ENCODE data around the gene BRCA2.

Gene BRCA2

DNA sequence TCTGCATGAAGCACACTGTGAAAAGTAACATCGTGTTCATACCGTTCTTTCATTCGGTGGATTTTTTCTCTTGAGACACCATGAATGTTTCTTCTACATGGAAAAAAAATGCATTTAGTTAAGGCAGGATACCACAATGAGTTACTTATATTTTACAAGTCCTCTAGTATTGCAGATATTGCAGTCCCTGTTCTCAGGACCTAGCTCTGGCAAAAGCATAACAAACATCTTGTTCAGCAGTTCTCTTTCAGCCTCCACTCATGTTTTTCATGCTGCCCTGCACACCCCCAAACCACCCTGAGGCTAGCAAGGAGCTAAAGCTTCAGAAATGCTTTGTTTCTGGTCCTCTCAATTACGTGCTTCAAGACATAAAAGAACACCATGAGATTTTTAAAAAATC, 87.8 kb downstream of the BRCA2 start:
- H3K27ac ChIP-seq (ENCODE audit: low read length) = no peak overlapping the region
- H3K4me3 ChIP-seq (ENCODE audit: low read length) = no peak overlapping the region
- no peak overlapping the region for H3K9ac ChIP-seq (ENCODE audit: low read depth, low read length)
- H3K27me3 ChIP-seq (ENCODE audit: insufficient read depth, low read length) = peaks cover 5% of the 10 kb centered on the region; the same call in 1 of the 2 replicates
- peaks cover 1% of the 10 kb centered on the region; the same call in 1 of the 2 replicates for H3K4me1 ChIP-seq (ENCODE audit: insufficient read depth, low read length)
- no peaks in the 10 kb centered on the region for H3K9me3 ChIP-seq (ENCODE audit: insufficient read depth, low read depth, low read length)
- peaks cover 12% of the 10 kb centered on the region; the same call in 1 of the 2 replicates for H3K36me3 ChIP-seq (ENCODE audit: insufficient read depth, low read depth, low read length)

DNA sequence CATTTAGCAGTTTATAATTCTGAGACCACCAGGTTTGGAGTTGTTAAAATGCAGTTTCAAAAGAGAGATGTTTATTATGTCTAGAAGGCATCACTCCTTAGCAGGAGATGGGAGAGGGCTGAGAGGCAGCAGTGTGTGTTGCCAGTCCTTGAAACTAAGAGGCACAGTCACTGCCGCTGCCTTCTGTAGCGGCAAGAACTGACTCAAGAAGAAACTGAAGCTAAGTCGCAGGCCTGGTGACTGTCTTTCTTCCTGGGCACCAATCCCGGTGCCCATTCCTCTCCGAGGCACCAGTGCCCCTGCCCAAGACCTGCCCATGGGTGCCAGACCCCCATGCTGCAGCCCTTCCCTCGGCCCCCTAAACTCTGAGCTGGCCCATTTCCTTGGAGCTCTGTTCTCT, 92.5 kb downstream of the BRCA2 start:
- H3K4me3 ChIP-seq (ENCODE audit: low read length) = no peak overlapping the region

DNA sequence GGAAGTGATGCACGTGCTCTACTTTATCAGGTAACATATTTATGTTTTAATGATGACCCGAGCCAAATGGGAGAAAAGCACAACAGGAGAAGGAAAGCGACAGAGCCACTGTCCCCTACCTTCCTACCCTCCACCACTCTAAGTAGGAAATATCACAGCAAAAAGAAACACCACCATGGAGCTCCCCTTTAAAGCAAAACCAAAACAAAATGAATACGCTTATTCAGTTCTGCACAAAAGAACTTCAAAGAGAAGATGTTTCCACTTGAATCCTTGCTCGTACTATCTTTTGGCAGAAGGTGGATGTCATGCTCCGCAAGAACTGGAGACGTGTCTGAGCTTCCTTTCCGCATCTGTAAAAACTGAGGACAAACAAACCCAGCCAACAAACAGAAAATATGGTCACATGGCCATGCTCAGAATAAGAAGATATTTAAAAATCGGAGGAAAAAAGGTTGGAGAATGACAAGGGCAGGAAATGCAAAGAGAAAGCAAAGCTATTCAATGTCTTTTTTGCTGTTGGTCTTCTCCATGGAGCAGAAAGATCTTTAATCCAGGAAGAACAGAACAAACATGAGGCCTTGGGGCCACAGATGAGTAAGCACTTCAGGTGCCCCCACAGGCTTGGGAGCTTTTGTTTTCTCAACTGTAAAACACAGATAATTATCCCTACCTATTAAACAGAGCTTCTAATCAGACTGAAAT, 93.1 kb downstream of the BRCA2 start:
- H3K9ac ChIP-seq (ENCODE audit: low read depth, low read length) = no peak overlapping the region
- H3K27me3 ChIP-seq (ENCODE audit: insufficient read depth, low read length) = peaks cover 27% of the 10 kb centered on the region
- H3K9me3 ChIP-seq (ENCODE audit: insufficient read depth, low read depth, low read length) = no peaks in the 10 kb centered on the region
- no peak overlapping the region for H3K4me3 ChIP-seq (ENCODE audit: low read length)
- H3K4me1 ChIP-seq (ENCODE audit: insufficient read depth, low read length) = peaks cover 15% of the 10 kb centered on the region
- no peak overlapping the region for H3K27ac ChIP-seq (ENCODE audit: low read length)
- no peaks in the 10 kb centered on the region for H3K36me3 ChIP-seq (ENCODE audit: insufficient read depth, low read depth, low read length)

More for the DNA sequence above, 92.5 kb downstream of the BRCA2 start:
- Histone ChIP-seq H3K4me1 (ENCODE audit: insufficient read depth, low read length) (peaks cover 15% of the 10 kb centered on the region), H3K36me3 (ENCODE audit: insufficient read depth, low read depth, low read length) (no peaks in the 10 kb centered on the region), H3K9ac (ENCODE audit: low read depth, low read length) (no peak overlapping the region), H3K27me3 (ENCODE audit: insufficient read depth, low read length) (peaks cover 27% of the 10 kb centered on the region), H3K27ac (ENCODE audit: low read length) (no peak overlapping the region), H3K9me3 (ENCODE audit: insufficient read depth, low read depth, low read length) (no peaks in the 10 kb centered on the region)

DNA sequence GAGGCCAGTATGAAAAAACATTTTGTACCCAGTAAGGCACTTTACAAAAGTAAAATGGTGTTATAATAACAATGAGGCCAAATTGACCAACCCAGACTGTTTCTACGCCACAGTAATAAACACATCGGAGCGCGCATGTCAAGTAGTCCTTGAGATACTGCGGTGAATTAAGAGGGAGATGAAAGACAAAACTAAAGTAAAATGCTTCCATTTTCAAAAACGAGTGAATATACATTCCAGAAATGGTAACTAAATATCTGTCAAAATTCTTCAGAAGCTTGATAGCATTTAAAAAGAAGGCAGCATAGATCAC, 93.6 kb downstream of the BRCA2 start:
- 0 out of 2 replicates have a peak overlapping the region, but pooled peaks have one; percentile 76 for H3K4me3 ChIP-seq (ENCODE audit: low read length)
- H3K4me1 ChIP-seq (ENCODE audit: insufficient read depth, low read length) = peaks cover 15% of the 10 kb centered on the region
- no peaks in the 10 kb centered on the region for H3K36me3 ChIP-seq (ENCODE audit: insufficient read depth, low read depth, low read length)
- no peaks in the 10 kb centered on the region for H3K9me3 ChIP-seq (ENCODE audit: insufficient read depth, low read depth, low read length)
- no peak overlapping the region for H3K27ac ChIP-seq (ENCODE audit: low read length)
- peaks cover 27% of the 10 kb centered on the region for H3K27me3 ChIP-seq (ENCODE audit: insufficient read depth, low read length)
- peak overlapping the region; percentile 69; the same call in 1 of the 2 replicates for H3K9ac ChIP-seq (ENCODE audit: low read depth, low read length)

DNA sequence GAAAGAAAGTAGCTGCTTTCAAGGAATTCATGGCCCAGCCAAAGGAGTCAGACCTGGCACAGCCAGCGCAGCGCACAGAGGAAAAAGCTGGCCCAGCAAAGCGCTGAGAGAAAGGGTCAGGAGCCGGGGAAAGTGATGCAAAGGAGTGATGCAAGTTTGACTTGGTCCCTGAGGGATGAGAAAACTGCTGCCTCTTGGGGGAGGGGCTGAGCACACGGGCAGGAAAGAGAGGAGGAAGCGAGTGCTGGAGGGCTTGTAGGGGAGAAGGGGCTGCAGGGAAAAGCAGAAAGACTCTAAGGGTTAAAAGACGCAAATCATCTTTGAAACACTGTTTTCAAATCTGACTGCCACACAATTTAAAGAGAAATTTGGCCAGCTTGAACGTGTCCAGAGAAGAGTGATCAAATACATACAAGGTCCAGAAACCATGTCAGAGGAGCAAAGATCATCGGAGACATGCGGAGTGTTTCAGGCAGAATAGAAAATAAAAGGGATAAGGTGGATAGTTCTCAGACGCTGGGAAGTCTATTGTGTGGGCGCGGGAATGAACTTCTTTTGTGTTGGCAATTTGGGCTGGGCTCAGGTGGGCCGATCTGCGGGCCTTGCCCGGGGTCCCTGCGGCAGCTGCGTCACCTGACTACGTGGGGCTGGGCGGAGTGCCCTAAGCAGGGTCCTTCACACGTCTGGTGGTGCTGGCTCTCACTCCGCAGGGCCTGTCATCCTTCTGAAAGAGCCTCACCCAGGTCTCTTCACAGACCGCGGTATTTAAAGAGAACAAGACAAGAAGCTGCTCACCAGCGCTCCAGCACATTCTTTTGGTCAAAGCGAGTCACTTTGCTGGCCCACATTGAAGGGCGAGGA, 94.5 kb downstream of the BRCA2 start:
- Histone ChIP-seq H3K4me3 (ENCODE audit: low read length) (peak overlapping the region; percentile 76), H3K9me3 (ENCODE audit: insufficient read depth, low read depth, low read length) (no peaks in the 10 kb centered on the region), H3K27me3 (ENCODE audit: insufficient read depth, low read length) (peaks cover 27% of the 10 kb centered on the region), H3K4me1 (ENCODE audit: insufficient read depth, low read length) (peaks cover 15% of the 10 kb centered on the region), H3K27ac (ENCODE audit: low read length) (no peak overlapping the region), H3K9ac (ENCODE audit: low read depth, low read length) (peak overlapping the region; percentile 69; the same call in 1 of the 2 replicates), H3K36me3 (ENCODE audit: insufficient read depth, low read depth, low read length) (no peaks in the 10 kb centered on the region)

- Histone ChIP-seq H3K9me3 (ENCODE audit: insufficient read depth, low read depth, low read length) (peaks cover 5% of the 10 kb centered on the region), H3K4me3 (ENCODE audit: low read length) (no peak overlapping the region), H3K27ac (ENCODE audit: low read length) (no peak overlapping the region), H3K4me1 (ENCODE audit: insufficient read depth, low read length) (peaks cover 12% of the 10 kb centered on the region), H3K27me3 (ENCODE audit: insufficient read depth, low read length) (peaks cover 21% of the 10 kb centered on the region), H3K36me3 (ENCODE audit: insufficient read depth, low read depth, low read length) (no peaks in the 10 kb centered on the region), H3K9ac (ENCODE audit: low read depth, low read length) (no peak overlapping the region)
Measured at GRCh38 chr13:32413284-32413683, 98.0 kb downstream of the BRCA2 start.

DNA sequence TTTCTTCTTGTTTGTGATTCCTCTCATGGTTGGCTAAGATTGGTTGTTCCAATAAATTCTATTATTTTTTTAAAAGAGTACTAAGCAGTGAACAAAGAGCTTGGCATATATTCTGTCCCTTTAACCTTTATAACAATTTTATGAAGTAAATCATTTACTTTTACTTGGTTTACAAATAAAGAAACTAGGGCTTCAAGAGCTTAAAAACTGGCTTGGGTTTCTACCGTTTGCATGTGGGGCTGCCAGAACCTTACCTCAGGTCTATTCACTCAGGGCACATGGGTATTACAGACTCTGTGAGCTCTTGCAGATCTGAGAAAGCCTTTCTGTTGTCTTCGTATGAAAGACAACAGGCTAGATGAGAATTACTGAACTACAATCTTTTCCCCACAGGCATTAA, 99.3 kb downstream of the BRCA2 start:
- peaks cover 10% of the 10 kb centered on the region for H3K9me3 ChIP-seq (ENCODE audit: insufficient read depth, low read depth, low read length)
- H3K36me3 ChIP-seq (ENCODE audit: insufficient read depth, low read depth, low read length) = no peaks in the 10 kb centered on the region
- no peaks in the 10 kb centered on the region for H3K4me1 ChIP-seq (ENCODE audit: insufficient read depth, low read length)
- H3K27ac ChIP-seq (ENCODE audit: low read length) = no peak overlapping the region
- H3K27me3 ChIP-seq (ENCODE audit: insufficient read depth, low read length) = peaks cover 10% of the 10 kb centered on the region; the same call in 1 of the 2 replicates
- H3K4me3 ChIP-seq (ENCODE audit: low read length) = no peak overlapping the region
- no peak overlapping the region for H3K9ac ChIP-seq (ENCODE audit: low read depth, low read length)

GRCh38 chr13:32415019-32415418, 99.7 kb downstream of the BRCA2 start:
- Histone ChIP-seq H3K4me1 (ENCODE audit: insufficient read depth, low read length) (no peaks in the 10 kb centered on the region), H3K27ac (ENCODE audit: low read length) (no peak overlapping the region), H3K4me3 (ENCODE audit: low read length) (no peak overlapping the region), H3K27me3 (ENCODE audit: insufficient read depth, low read length) (peaks cover 10% of the 10 kb centered on the region; the same call in 1 of the 2 replicates), H3K9me3 (ENCODE audit: insufficient read depth, low read depth, low read length) (peaks cover 10% of the 10 kb centered on the region), H3K36me3 (ENCODE audit: insufficient read depth, low read depth, low read length) (no peaks in the 10 kb centered on the region), H3K9ac (ENCODE audit: low read depth, low read length) (no peak overlapping the region)

DNA sequence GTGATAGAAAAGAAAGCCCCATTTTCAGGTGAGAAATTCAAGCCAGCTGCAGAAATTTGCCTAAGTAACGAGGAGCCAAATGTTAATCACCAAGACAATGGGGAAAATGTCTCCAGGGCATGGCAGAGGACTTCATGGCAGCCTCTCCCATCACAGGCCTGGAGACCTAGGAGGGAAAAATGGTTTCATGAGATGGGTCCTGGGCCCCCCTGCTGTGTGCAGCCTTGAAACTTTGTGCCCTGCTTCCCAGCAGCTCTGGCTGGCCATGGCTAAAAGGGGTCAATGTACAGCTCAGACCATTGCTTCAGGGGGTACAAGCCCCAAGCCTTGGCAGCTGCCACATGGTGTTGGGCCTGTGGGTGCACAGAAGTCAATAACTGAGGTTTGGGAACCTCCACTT, 102.7 kb downstream of the BRCA2 start:
- H3K36me3 ChIP-seq (ENCODE audit: insufficient read depth, low read depth, low read length) = no peaks in the 10 kb centered on the region
- H3K4me3 ChIP-seq (ENCODE audit: low read length) = no peak overlapping the region
- H3K27me3 ChIP-seq (ENCODE audit: insufficient read depth, low read length) = no peaks in the 10 kb centered on the region
- no peak overlapping the region for H3K9ac ChIP-seq (ENCODE audit: low read depth, low read length)
- no peak overlapping the region for H3K27ac ChIP-seq (ENCODE audit: low read length)
- peaks cover 10% of the 10 kb centered on the region for H3K9me3 ChIP-seq (ENCODE audit: insufficient read depth, low read depth, low read length)
- H3K4me1 ChIP-seq (ENCODE audit: insufficient read depth, low read length) = no peaks in the 10 kb centered on the region

DNA sequence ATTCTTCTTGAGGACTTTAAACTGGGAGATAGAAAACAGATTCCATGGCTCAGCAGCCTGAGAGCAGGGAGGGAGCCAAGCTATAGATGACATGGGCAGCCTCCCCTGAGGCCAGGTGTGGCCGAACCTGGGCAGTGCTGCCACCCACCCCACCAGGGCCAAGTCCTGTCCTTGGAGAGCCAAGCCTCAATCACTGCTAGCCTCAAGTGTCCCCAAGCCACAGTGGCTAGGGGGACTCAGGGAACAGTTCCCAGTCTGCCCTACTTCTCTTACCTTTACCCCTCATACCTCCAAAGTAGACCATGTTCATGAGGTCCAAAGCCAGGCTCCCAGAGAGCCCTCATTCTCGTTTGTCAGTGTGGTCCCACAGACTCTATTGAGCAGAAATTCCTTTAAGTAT, 104.6 kb downstream of the BRCA2 start:
- H3K27ac ChIP-seq (ENCODE audit: low read length) = no peak overlapping the region
- no peak overlapping the region for H3K4me3 ChIP-seq (ENCODE audit: low read length)
- H3K9ac ChIP-seq (ENCODE audit: low read depth, low read length) = no peak overlapping the region

GRCh38 chr13:32423592-32423991, 108.3 kb downstream of the BRCA2 start:
- Histone ChIP-seq H3K9ac (ENCODE audit: low read depth, low read length) (no peak overlapping the region), H3K36me3 (ENCODE audit: insufficient read depth, low read depth, low read length) (no peaks in the 10 kb centered on the region), H3K4me1 (ENCODE audit: insufficient read depth, low read length) (peaks cover 4% of the 10 kb centered on the region; the same call in 1 of the 2 replicates), H3K9me3 (ENCODE audit: insufficient read depth, low read depth, low read length) (0 out of 2 replicates have a peak, but pooled peaks cover 4% of the 10 kb centered on the region), H3K27me3 (ENCODE audit: insufficient read depth, low read length) (peaks cover 21% of the 10 kb centered on the region), H3K27ac (ENCODE audit: low read length) (no peak overlapping the region), H3K4me3 (ENCODE audit: low read length) (no peak overlapping the region)

More for the DNA sequence above, 104.6 kb downstream of the BRCA2 start:
- Histone ChIP-seq H3K4me1 (ENCODE audit: insufficient read depth, low read length) (no peaks in the 10 kb centered on the region), H3K9me3 (ENCODE audit: insufficient read depth, low read depth, low read length) (peaks cover 10% of the 10 kb centered on the region), H3K36me3 (ENCODE audit: insufficient read depth, low read depth, low read length) (no peaks in the 10 kb centered on the region), H3K27me3 (ENCODE audit: insufficient read depth, low read length) (no peaks in the 10 kb centered on the region)

- Histone ChIP-seq H3K27ac (ENCODE audit: low read length) (no peak overlapping the region), H3K36me3 (ENCODE audit: insufficient read depth, low read depth, low read length) (no peaks in the 10 kb centered on the region), H3K27me3 (ENCODE audit: insufficient read depth, low read length) (peaks cover 21% of the 10 kb centered on the region), H3K4me1 (ENCODE audit: insufficient read depth, low read length) (peaks cover 4% of the 10 kb centered on the region; the same call in 1 of the 2 replicates), H3K9ac (ENCODE audit: low read depth, low read length) (no peak overlapping the region), H3K4me3 (ENCODE audit: low read length) (no peak overlapping the region), H3K9me3 (ENCODE audit: insufficient read depth, low read depth, low read length) (no peaks in the 10 kb centered on the region)
Measured at GRCh38 chr13:32425158-32425557, 109.8 kb downstream of the BRCA2 start.
